Trophoblast cell (in vitro differentiated cells and primary cell): ENCODE data around the gene MOSPD3.

Experiments
- DNase-seq, 2 donors: peaks; one replicate each; pipeline ENCODE4 v3.0.0-alpha.2; 2016
- H2AFZ ChIP-seq: 2 replicates; pipeline ENCODE4 v1.6.1; 2013; ENCODE audit warnings: low read length, moderate library complexity, mild to moderate bottlenecking; ENCODE audit not compliant: insufficient read depth, poor library complexity
- H2AK5ac ChIP-seq: 2 replicates; pipeline ENCODE4 v1.6.1; 2013; ENCODE audit warnings: mild to moderate bottlenecking, low read length
- H2BK120ac ChIP-seq: 2 replicates; pipeline ENCODE4 v1.6.1; 2013; ENCODE audit warnings: low read length, mild to moderate bottlenecking, moderate library complexity; ENCODE audit not compliant: insufficient read depth, poor library complexity
- H2BK12ac ChIP-seq: 2 replicates; pipeline ENCODE4 v1.6.1; 2013; ENCODE audit warnings: mild to moderate bottlenecking, low read length, moderate library complexity
- H2BK5ac ChIP-seq: 2 replicates; pipeline ENCODE4 v1.6.1; 2013; ENCODE audit warnings: low read length, low read depth, moderate library complexity, mild to moderate bottlenecking; ENCODE audit not compliant: poor library complexity
- H3K14ac ChIP-seq: 2 replicates; pipeline ENCODE4 v1.6.1; 2013; ENCODE audit warnings: mild to moderate bottlenecking, low read length
- H3K18ac ChIP-seq: 2 replicates; pipeline ENCODE4 v1.6.1; 2013; ENCODE audit warnings: mild to moderate bottlenecking, low read length
- H3K23ac ChIP-seq: 2 replicates; pipeline ENCODE4 v1.6.1; 2013; ENCODE audit warnings: low read length
- H3K27ac ChIP-seq: 2 replicates; pipeline ENCODE4 v1.5.1; 2013; ENCODE audit warnings: low read depth, mild to moderate bottlenecking, inconsistent platforms, low read length, moderate library complexity
- H3K27me3 ChIP-seq: 2 replicates; pipeline ENCODE4 v1.6.1; 2013; ENCODE audit warnings: inconsistent platforms, mild to moderate bottlenecking, low read length, moderate library complexity; ENCODE audit not compliant: insufficient read depth
- H3K36me3 ChIP-seq, 2 experiments: 1 replicate in 1 of 2; 2 replicates in 1 of 2; pipeline ENCODE4 v1.6.1; 2013; ENCODE audit warnings: low read length in 2 of 2, mild to moderate bottlenecking in 2 of 2, moderate library complexity in 1 of 2; ENCODE audit not compliant: insufficient read depth in 2 of 2, control insufficient read depth in 1 of 2
- H3K4ac ChIP-seq: 2 replicates; pipeline ENCODE4 v1.6.1; 2013; ENCODE audit warnings: low read depth, mild to moderate bottlenecking, low read length, moderate library complexity
- H3K4me1 ChIP-seq, 2 experiments: 1 replicate in 1 of 2; 2 replicates in 1 of 2; pipeline ENCODE4 v1.6.1; 2013; ENCODE audit warnings: low read length in 2 of 2, mild to moderate bottlenecking in 2 of 2, moderate library complexity in 1 of 2; ENCODE audit not compliant: insufficient read depth in 2 of 2, control insufficient read depth in 1 of 2
- H3K4me2 ChIP-seq: 2 replicates; pipeline ENCODE4 v1.6.1; 2013; ENCODE audit warnings: inconsistent platforms, mild to moderate bottlenecking, low read length, moderate library complexity
- H3K4me3 ChIP-seq: 2 replicates; pipeline ENCODE4 v1.5.1; 2013; ENCODE audit warnings: mild to moderate bottlenecking, low read depth, low read length, inconsistent platforms
- H3K79me1 ChIP-seq: one replicate; pipeline ENCODE4 v1.6.1; 2013; ENCODE audit warnings: low read length
- H3K79me2 ChIP-seq: 2 replicates; pipeline ENCODE4 v1.6.1; 2013; ENCODE audit warnings: low read length, mild to moderate bottlenecking; ENCODE audit not compliant: control insufficient read depth, insufficient read depth, poor library complexity
- H3K9ac ChIP-seq: 2 replicates; pipeline ENCODE4 v1.6.1; 2013; ENCODE audit warnings: mild to moderate bottlenecking, low read length
- H3K9me3 ChIP-seq: 2 replicates; pipeline ENCODE4 v1.6.1; 2013; ENCODE audit warnings: low read depth, mild to moderate bottlenecking, control low read depth, inconsistent platforms, low read length; ENCODE audit not compliant: insufficient read depth
- H4K12ac ChIP-seq: 2 replicates; pipeline ENCODE4 v1.6.1; 2013; ENCODE audit warnings: low read depth, mild to moderate bottlenecking, low read length, moderate library complexity
- H4K8ac ChIP-seq: 2 replicates; pipeline ENCODE4 v1.6.1; 2013; ENCODE audit warnings: low read depth, mild to moderate bottlenecking, low read length, moderate library complexity
- H4K91ac ChIP-seq: one replicate; pipeline ENCODE4 v1.6.1; 2013; ENCODE audit warnings: low read depth, mild to moderate bottlenecking, low read length, moderate library complexity
- WGBS: extraction: QIAGEN DNeasy Blood & Tissue Kit; methylation state at CpG from one replicate; pipeline ENCODE4 v1.1.7; 2013; ENCODE audit warnings: missing lambda C conversion rate; ENCODE audit not compliant: insufficient read length, insufficient coverage; ENCODE audit errors: extremely low coverage; 5-methylcytosine and 5-hydroxymethylcytosine counted together

MOSPD3 gene

DNA sequence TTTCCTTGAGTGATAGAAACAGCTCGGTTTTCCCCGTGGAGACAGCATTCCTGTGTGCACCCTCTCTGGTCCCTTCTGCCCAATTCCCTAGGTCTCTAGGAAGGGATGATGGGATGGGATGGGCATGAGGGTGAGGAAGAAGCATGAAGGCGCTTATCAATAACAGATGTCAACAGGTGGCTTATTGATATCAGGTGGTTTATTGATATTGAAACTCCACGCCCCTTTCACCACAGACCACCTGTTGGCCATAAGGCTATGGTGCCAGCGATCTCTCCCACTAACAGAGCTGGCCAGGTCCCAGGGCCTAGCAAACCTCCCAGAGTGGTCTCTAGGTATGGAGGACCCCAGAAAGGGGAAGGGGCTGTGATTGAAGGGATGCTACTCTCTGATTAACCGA lies 7.9 kb downstream of the MOSPD3 start:
- Histone ChIP-seq H3K4ac (no peak overlapping the region), H3K27ac (no peak overlapping the region), H2BK120ac (no peak overlapping the region), H4K8ac (no peak overlapping the region), H3K4me2 (no peak overlapping the region), H3K9ac (no peak overlapping the region), H2AFZ (no peak overlapping the region), H4K91ac (no peak overlapping the region), H3K18ac (no peak overlapping the region), H3K27me3 (no peaks in the 10 kb centered on the region), H2AK5ac (no peak overlapping the region), H3K36me3 (no peaks in the 10 kb centered on the region), H3K79me2 (no peaks in the 10 kb centered on the region), H3K4me3 (no peak overlapping the region), H4K12ac (no peak overlapping the region), H2BK12ac (no peak overlapping the region), H3K9me3 (no peaks in the 10 kb centered on the region), H3K23ac (no peak overlapping the region), H2BK5ac (no peak overlapping the region), H3K4me1 (no peaks in the 10 kb centered on the region), H3K14ac (no peak overlapping the region), H3K79me1 (no peaks in the 10 kb centered on the region)
- no peak for DNase-seq
- WGBS: no CpG with 5 or more reads among the region's 6 CpGs

DNA sequence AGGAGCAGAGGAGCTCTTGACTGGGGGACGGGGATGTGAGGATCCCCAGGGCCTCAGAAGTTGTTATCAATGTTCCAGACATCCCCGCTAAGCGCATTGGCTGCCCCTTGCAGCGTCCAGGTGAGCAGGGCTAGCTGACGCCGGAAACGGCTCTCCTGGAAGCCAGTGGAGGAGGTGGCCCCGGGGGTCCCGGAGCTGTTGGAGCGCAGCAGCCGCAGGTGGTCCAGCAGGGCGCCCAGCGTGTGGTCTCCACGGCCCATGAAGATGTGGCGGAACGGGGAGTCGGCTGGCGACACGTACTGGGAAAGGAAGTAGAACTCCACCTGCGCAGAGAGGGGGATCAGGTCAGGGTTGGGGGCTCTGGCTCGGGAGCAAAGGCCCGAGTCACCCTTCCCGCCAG lies 8.5 kb downstream of the MOSPD3 start:
- H4K12ac ChIP-seq: no peak overlapping the region
- no peaks in the 10 kb centered on the region for H3K79me1 ChIP-seq
- H3K36me3 ChIP-seq: no peaks in the 10 kb centered on the region
- H3K9me3 ChIP-seq: no peaks in the 10 kb centered on the region
- no peak overlapping the region for H4K8ac ChIP-seq
- WGBS: no CpG with 5 or more reads among the region's 23 CpGs
- H2BK120ac ChIP-seq: no peak overlapping the region
- H3K27me3 ChIP-seq: no peaks in the 10 kb centered on the region
- H3K14ac ChIP-seq: no peak overlapping the region
- no peak overlapping the region for H4K91ac ChIP-seq
- no peak overlapping the region for H3K9ac ChIP-seq
- H3K4me3 ChIP-seq: peak overlapping the region; percentile 37
- no peak overlapping the region for H3K4ac ChIP-seq
- H3K4me1 ChIP-seq: no peaks in the 10 kb centered on the region
- H2AFZ ChIP-seq: no peak overlapping the region
- no peak overlapping the region for H2BK5ac ChIP-seq
- H2BK12ac ChIP-seq: no peak overlapping the region
- H3K23ac ChIP-seq: no peak overlapping the region
- H3K4me2 ChIP-seq: no peak overlapping the region
- H3K18ac ChIP-seq: no peak overlapping the region
- H3K79me2 ChIP-seq: no peaks in the 10 kb centered on the region
- no peak overlapping the region for H2AK5ac ChIP-seq
- DNase-seq: no peak
- H3K27ac ChIP-seq: no peak overlapping the region

DNA sequence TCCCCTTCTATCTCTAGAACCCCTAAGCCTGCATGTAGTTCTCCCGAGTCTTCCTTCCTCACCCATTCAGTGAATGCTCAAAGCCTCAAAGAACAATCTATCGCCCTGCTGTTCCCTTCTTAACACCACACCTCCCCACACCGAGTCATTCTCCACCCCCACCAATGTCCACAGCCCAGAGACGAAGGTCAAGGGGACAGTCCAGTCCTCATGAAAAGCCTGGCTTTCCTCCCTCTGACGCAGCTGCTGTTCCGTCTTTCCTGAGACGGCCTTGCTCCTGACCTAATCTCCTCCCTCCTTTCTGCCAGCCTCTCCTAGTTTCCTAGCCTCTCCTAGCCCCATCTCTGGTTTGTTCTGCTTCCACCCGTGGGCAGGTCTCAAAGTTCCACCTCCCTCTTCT lies 9.2 kb downstream of the MOSPD3 start:
- Histone ChIP-seq H4K8ac (no peak overlapping the region), H3K23ac (no peak overlapping the region), H3K79me2 (no peaks in the 10 kb centered on the region), H2AK5ac (no peak overlapping the region), H2BK12ac (no peak overlapping the region), H3K14ac (no peak overlapping the region), H3K79me1 (no peaks in the 10 kb centered on the region), H4K91ac (no peak overlapping the region), H3K18ac (no peak overlapping the region), H2AFZ (no peak overlapping the region), H3K36me3 (no peaks in the 10 kb centered on the region), H3K4me1 (no peaks in the 10 kb centered on the region), H3K4ac (no peak overlapping the region), H2BK5ac (no peak overlapping the region), H3K4me2 (no peak overlapping the region), H3K27ac (no peak overlapping the region), H2BK120ac (no peak overlapping the region), H3K4me3 (no peak overlapping the region), H3K27me3 (no peaks in the 10 kb centered on the region), H4K12ac (no peak overlapping the region), H3K9me3 (no peaks in the 10 kb centered on the region), H3K9ac (no peak overlapping the region)
- DNase-seq: no peak
- no CpG with 5 or more reads among the region's 8 CpGs for WGBS

DNA sequence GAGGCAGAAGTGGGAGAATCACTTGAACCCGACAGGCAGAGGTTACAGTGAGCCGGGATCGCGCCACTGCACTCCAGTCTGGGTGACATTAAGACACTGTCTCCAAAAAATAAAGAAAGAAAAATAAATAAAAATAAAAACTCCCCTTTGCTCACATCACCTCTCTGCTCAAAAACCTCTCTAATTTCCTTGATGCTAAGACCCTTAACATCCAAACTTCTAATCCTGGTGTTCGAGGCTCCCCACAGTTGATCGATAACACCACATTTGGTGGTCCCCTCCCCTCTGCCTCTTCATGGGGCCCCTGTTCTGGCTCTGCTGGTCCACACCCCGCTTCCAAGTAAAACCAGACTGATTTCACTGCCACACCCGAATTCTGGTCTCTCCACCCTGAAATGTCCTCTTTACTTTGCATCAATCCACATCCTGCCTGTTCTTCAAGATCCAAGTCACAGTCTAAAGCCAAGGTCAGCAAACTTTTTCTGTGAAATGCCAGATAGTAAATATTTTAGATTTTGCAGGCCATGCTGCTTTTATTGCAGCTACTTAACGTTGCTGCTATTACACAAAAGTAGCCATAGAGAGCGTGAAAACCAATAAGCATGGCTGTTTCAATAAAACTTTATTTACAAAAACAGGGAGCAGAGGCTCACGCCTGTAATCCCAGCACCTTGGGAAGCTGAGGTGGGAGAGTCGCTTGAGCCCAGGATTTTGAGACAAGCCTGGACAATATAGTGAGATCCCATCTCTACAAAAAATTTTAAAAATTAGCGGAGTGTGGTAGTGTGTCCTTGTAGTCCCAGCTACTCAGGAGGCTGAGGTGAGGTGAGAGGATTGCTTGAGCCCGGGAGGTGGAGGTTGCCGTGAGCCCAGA lies 11.8 kb downstream of the MOSPD3 start:
- H4K8ac ChIP-seq: no peak overlapping the region

More for the DNA sequence above, 11.8 kb downstream of the MOSPD3 start:
- H3K79me1 ChIP-seq: no peaks in the 10 kb centered on the region
- H2BK120ac ChIP-seq: no peak overlapping the region
- H3K79me2 ChIP-seq: no peaks in the 10 kb centered on the region
- no peak overlapping the region for H3K4ac ChIP-seq
- peaks cover 5% of the 10 kb centered on the region for H3K9me3 ChIP-seq
- peaks cover 0 to 3% of the 10 kb centered on the region in 2 experiments for H3K4me1 ChIP-seq
- no peak overlapping the region for H4K12ac ChIP-seq
- no peak overlapping the region for H3K9ac ChIP-seq
- H3K18ac ChIP-seq: no peak overlapping the region
- WGBS: no CpG with 5 or more reads among the region's 15 CpGs
- no peak overlapping the region for H3K4me2 ChIP-seq
- H3K14ac ChIP-seq: no peak overlapping the region
- no peaks in the 10 kb centered on the region for H3K36me3 ChIP-seq
- no peak overlapping the region for H4K91ac ChIP-seq
- no peak overlapping the region for H3K27ac ChIP-seq
- no peak overlapping the region for H3K23ac ChIP-seq
- no peak overlapping the region for H2BK12ac ChIP-seq
- no peak overlapping the region for H2AFZ ChIP-seq
- H3K27me3 ChIP-seq: peaks cover 7% of the 10 kb centered on the region
- no peak overlapping the region for H2AK5ac ChIP-seq
- DNase-seq: no peak
- no peak overlapping the region for H2BK5ac ChIP-seq
- H3K4me3 ChIP-seq: no peak overlapping the region
